NB4 (cell line): ENCODE measurements around the gene APOBEC3B.

ENCODE experiments used
- DNase-seq: peaks from one replicate; pipeline ENCODE4 v3.0.0; 2010; ENCODE audit warnings: low read depth
- H3K4me3 ChIP-seq: one replicate; pipeline ENCODE4 v1.5.1; 2011; ENCODE audit warnings: mild to moderate bottlenecking, low read depth, low read length, moderate library complexity
- MYC ChIP-seq: IDR thresholded peaks from 2 replicates; pipeline ENCODE4 v1.6.1; 2011; ENCODE audit warnings: low read depth, low read length
- POLR2A ChIP-seq: IDR thresholded peaks from 2 replicates; pipeline ENCODE4 v1.6.1; 2011; ENCODE audit warnings: mild to moderate bottlenecking; ENCODE audit not compliant: insufficient read length; ENCODE audit errors: extremely low read depth
- TF ChIP-seq, protein P1 (sequence below): IDR thresholded peaks from one replicate; pipeline ENCODE4 v1.5.1; 2012; ENCODE audit warnings: low read depth, low read length
- TF ChIP-seq, protein P2 (sequence below): IDR thresholded peaks from 2 replicates; pipeline ENCODE4 v1.6.1; 2011; ENCODE audit warnings: low read depth, low read length

APOBEC3B gene

DNA sequence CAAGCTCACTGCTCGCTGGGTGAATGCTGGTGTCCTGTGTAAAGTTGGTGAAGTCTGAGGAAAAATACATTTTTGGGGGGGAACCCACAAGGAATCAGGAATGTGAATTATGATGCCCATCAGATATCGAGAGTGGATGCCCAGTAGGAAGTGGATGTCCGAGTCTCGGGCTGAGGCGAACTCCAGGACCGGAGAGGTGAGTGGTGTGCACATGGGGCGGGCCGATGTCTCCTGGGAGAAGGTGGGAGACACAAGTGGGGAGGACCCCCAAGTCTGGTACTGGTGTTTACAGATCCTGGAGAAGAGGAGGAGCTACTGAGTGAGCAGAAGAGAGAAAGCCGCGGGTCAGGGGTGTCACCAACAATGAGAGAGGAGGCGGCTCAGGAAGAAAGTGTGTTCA lies 43.9 kb upstream of the APOBEC3B start:
- TF ChIP-seq, protein P1, sequence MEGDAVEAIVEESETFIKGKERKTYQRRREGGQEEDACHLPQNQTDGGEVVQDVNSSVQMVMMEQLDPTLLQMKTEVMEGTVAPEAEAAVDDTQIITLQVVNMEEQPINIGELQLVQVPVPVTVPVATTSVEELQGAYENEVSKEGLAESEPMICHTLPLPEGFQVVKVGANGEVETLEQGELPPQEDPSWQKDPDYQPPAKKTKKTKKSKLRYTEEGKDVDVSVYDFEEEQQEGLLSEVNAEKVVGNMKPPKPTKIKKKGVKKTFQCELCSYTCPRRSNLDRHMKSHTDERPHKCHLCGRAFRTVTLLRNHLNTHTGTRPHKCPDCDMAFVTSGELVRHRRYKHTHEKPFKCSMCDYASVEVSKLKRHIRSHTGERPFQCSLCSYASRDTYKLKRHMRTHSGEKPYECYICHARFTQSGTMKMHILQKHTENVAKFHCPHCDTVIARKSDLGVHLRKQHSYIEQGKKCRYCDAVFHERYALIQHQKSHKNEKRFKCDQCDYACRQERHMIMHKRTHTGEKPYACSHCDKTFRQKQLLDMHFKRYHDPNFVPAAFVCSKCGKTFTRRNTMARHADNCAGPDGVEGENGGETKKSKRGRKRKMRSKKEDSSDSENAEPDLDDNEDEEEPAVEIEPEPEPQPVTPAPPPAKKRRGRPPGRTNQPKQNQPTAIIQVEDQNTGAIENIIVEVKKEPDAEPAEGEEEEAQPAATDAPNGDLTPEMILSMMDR: no peak
- TF ChIP-seq MYC (no peak), POLR2A (no peak)
- TF ChIP-seq, protein P2, sequence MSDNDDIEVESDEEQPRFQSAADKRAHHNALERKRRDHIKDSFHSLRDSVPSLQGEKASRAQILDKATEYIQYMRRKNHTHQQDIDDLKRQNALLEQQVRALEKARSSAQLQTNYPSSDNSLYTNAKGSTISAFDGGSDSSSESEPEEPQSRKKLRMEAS: no peak
- no peak overlapping the region for H3K4me3 ChIP-seq
- DNase-seq: no peak

DNA sequence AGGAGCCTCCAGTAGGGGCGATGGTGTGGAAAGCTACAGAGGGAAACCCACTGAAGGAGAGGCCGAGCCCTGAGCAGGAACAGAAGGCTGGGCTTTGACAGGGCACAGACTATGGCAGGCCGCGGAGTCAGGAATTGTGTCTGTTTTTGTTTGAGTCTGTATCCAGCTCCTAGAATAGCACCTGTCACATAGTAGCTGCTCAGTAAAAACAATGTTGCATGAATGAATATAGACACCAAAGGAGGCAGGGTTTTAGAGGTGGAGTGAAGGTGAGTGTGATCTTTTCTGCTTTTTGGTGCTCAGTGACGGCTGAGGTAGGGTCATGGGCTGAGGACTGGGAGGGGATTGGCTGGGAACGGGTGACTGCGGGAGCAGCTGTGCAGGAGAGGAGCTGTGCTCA lies 43.2 kb upstream of the APOBEC3B start:
- no peak for DNase-seq
- no peak overlapping the region for H3K4me3 ChIP-seq
- TF ChIP-seq, protein P1: no peak
- TF ChIP-seq POLR2A (no peak), MYC (no peak)
- TF ChIP-seq, protein P2: no peak

DNA sequence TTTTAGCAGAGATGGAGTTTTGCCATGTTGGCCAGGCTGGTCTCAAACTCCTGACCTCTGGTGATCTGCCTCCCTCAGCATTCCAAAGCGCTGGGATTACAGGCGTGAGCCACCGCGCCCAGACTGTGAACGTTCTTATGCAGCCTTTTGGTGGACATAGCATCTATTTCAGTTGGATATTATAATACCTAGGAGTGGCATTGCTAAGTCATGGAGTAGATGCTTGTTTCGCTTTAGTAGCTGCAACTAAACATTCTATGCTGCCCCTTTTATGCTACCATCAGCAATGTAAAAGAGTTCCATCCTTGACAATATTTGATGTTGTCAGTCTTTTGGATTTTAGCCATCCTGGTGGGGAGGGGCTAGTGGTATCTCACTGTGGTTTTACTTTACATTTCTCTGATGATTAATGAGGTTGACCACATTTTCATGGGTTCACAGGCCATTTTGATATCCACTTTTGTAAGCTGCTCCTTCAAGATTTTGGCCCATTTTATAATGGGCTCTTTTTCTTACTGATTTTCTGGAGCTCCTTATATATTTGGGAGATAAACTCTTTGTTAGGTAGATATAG lies 41.2 kb upstream of the APOBEC3B start:
- H3K4me3 ChIP-seq: no peak overlapping the region
- peak; percentile 21 for DNase-seq
- no peak for TF ChIP-seq MYC
- no peak for TF ChIP-seq POLR2A
- TF ChIP-seq, protein P2: no peak
- TF ChIP-seq, protein P1: no peak

DNA sequence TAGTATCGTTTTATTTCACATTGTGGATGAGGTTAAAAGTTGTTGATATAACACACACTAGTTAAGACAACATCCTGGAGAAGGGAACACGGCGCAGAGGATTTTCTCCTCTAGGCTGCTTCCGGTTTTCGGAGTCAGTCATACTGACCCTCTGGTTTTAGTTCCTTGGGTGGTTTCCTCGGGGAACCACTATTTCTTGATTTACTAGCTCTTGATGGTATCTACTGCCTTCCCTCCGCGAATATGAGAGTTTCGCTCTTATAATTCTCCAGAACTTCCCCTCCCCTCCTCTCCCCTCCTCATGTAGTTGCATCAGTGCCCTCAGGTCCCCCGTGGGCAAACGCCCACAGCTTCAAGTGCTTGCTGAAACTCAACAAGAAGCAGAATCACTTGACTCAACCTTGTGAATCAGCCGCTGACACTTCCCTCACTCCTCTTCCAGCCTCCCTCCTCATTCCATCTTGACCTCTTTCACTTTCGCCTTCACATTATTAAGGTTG lies 40.6 kb upstream of the APOBEC3B start:
- TF ChIP-seq POLR2A: no peak
- TF ChIP-seq MYC: no peak
- TF ChIP-seq, protein P2: no peak
- TF ChIP-seq, protein P1: no peak
- DNase-seq: peak; percentile 73
- H3K4me3 ChIP-seq: peak overlapping the region; percentile 18

DNA sequence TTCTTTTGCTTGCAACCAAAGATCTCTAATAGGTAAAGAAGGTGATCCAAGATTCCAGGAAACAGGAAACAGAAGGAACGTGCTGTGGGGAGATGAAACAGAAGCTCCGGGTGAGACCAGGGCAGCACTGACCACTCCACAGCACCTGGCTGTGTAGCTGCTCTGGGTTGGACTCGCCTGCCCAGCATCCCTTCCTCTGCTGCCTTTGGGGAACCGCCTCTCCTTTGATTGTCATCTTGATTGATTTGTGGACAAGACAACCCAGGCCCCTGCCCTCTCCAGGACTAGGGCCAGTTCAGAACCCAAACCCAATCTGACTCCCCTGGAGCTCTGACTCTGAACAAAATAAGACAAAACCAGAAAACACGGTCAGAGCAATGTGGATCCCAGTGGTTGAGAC lies 39.4 kb upstream of the APOBEC3B start:
- no peak for DNase-seq
- TF ChIP-seq, protein P1: no peak
- TF ChIP-seq MYC (no peak), POLR2A (no peak)
- H3K4me3 ChIP-seq: no peak overlapping the region

DNA sequence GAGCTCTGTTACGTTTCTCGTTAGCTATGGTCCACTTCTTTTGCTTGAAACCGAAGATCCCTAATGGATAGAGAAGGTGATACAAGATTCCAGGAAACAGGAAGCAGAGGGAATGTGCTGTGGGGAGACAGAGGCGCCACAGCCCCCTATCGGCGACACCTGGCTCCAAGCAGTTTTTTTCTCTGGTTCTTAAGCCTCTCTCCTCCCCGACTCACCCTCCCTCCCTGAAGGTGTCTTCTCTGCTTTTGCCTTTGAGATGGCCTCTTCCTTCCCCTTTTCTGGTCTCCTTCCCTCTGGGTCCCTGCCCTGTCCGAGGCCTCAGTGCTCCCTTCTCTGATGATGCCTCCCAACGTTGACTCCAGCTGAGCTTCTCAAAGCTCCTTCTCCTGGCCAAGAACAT lies 38.9 kb upstream of the APOBEC3B start:
- DNase-seq: peak; percentile 61
- no peak for TF ChIP-seq MYC
- TF ChIP-seq, protein P1: peak; percentile 36
- TF ChIP-seq, protein P2: no peak
- TF ChIP-seq POLR2A: no peak
- H3K4me3 ChIP-seq: no peak overlapping the region
